Brain microvascular endothelial cell (primary cell): Measurements from ENCODE around the gene PLXNA2.

Source experiments
- DNase-seq: peaks from one replicate; pipeline ENCODE4 v3.0.0-alpha.2; 2020
- H3K27ac ChIP-seq: fragments of 250-450 bp; sonication (Bioruptor Pico); 2 replicates; pipeline ENCODE4 v1.5.1; 2020; ENCODE audit warnings: mild to moderate bottlenecking, moderate library complexity
- H3K27me3 ChIP-seq: fragments of 250-450 bp; sonication (Bioruptor Pico); replicated peaks from 2 replicates; pipeline ENCODE4 v1.5.1; 2020; ENCODE audit warnings: mild to moderate bottlenecking
- H3K36me3 ChIP-seq: fragments of 250-450 bp; sonication (Bioruptor Pico); replicated peaks from 2 replicates; pipeline ENCODE4 v1.5.1; 2020; ENCODE audit warnings: mild to moderate bottlenecking
- H3K4me3 ChIP-seq: 2 replicates; pipeline ENCODE4 v1.5.1; 2011; ENCODE audit warnings: low read depth, mild to moderate bottlenecking, control low read depth, low read length, moderate library complexity
- CTCF ChIP-seq: IDR thresholded peaks from 2 replicates; pipeline ENCODE4 v1.5.1; 2011; ENCODE audit warnings: low read depth, mild to moderate bottlenecking, moderate library complexity, low read length, control low read depth, inconsistent platforms; ENCODE audit errors: missing control alignments
- in situ Hi-C: cut with HindIII; loops from 2 replicates; pipeline ENCODE4 v1.10.0; 2017; ENCODE audit warnings: low sequenced_read_pairs, low pct_ligation_motif_present

PLXNA2 gene

GRCh38 chr1:208275083-208275482 lies 30.9 kb upstream of the PLXNA2 start:
- Histone ChIP-seq H3K27ac (no peak overlapping the region), H3K36me3 (no peaks in the 10 kb centered on the region), H3K4me3 (no peak overlapping the region), H3K27me3 (peaks cover 15% of the 10 kb centered on the region)
- in situ Hi-C loops = no loop called here
- TF ChIP-seq CTCF = no peak
- no peak for DNase-seq

- Histone ChIP-seq H3K27ac (no peak overlapping the region), H3K27me3 (peaks cover 28% of the 10 kb centered on the region), H3K36me3 (no peaks in the 10 kb centered on the region), H3K4me3 (no peak overlapping the region)
- in situ Hi-C loops = no loop called here
- DNase-seq = no peak
- no peak for TF ChIP-seq CTCF
Observed at GRCh38 chr1:208273386-208274017, 29.3 kb upstream of the PLXNA2 start.

- H3K4me3 ChIP-seq = no peak overlapping the region
- TF ChIP-seq CTCF = no peak
- in situ Hi-C loops = no loop called here
- peaks cover 34% of the 10 kb centered on the region for H3K27me3 ChIP-seq
- H3K27ac ChIP-seq = no peak overlapping the region
- H3K36me3 ChIP-seq = no peaks in the 10 kb centered on the region
- DNase-seq = no peak
Observed at GRCh38 chr1:208272713-208273112, 28.5 kb upstream of the PLXNA2 start.

- in situ Hi-C loops = no loop called here
Observed at GRCh38 chr1:208272311-208272710, 28.1 kb upstream of the PLXNA2 start.

GRCh38 chr1:208271236-208271635 lies 27.1 kb upstream of the PLXNA2 start:
- no peak for DNase-seq
- TF ChIP-seq CTCF = no peak
- Histone ChIP-seq H3K27ac (no peak overlapping the region), H3K27me3 (peaks cover 42% of the 10 kb centered on the region), H3K4me3 (no peak overlapping the region), H3K36me3 (no peaks in the 10 kb centered on the region)
- in situ Hi-C loops = no loop called here

More at GRCh38 chr1:208272311-208272710, 28.1 kb upstream of the PLXNA2 start:
- Histone ChIP-seq H3K27me3 (peaks cover 35% of the 10 kb centered on the region), H3K36me3 (no peaks in the 10 kb centered on the region), H3K27ac (no peak overlapping the region), H3K4me3 (no peak overlapping the region)
- no peak for TF ChIP-seq CTCF
- no peak for DNase-seq

GRCh38 chr1:208270651-208271141 lies 26.5 kb upstream of the PLXNA2 start:
- Histone ChIP-seq H3K36me3 (no peaks in the 10 kb centered on the region), H3K27ac (no peak overlapping the region), H3K27me3 (peaks cover 42% of the 10 kb centered on the region), H3K4me3 (no peak overlapping the region)
- no peak for TF ChIP-seq CTCF
- in situ Hi-C loops = no loop called here
- no peak for DNase-seq
